SH-SY5Y (cell line): Measurements from ENCODE around the gene CXCR5.

ENCODE experiments used
- GATA2 ChIP-seq: IDR thresholded peaks from 2 replicates; pipeline ENCODE4 v1.6.1; 2011; ENCODE audit warnings: mild to moderate bottlenecking, low read depth, low read length
- GATA3 ChIP-seq: IDR thresholded peaks from 2 replicates; pipeline ENCODE4 v1.6.1; 2011; ENCODE audit warnings: low read depth, mild to moderate bottlenecking, low read length, moderate library complexity

- no peak for TF ChIP-seq GATA3
- TF ChIP-seq GATA2 = no peak
These were observed 45.3 kb downstream of the CXCR5 start for GRCh38 chr11:118928870-118929500.
